ENCODE results near the gene NIN.
"Not testable (repeated sequence)": the region's sequence is repeated elsewhere in the genome, so short reads cannot be mapped to it uniquely, and the experiment has no call there.

Gene NIN

DNA sequence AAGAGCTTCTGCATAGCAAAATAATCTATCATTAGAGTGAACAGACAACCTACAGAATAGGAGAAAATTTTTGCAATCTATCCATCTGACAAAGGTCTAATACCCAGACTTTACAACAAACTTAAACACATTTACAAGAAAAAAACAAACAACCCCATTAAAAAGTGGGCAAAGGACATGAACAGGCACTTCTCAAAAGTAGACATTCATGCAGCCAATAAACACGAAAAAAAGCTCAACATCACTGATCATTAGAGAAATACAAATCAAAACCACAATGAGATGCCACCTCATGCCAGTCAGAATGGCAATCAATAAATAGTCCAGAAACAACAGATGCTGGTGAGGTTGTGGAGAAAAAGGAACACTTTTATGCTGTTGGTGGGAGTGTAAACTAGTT is 15.9 kb downstream of the NIN start:
- H3K27me3 ChIP-seq (ENCODE audit: insufficient read depth, low read length); H3K9me3 ChIP-seq (ENCODE audit: insufficient read depth, low read depth, low read length); H3K27ac ChIP-seq (ENCODE audit: low read depth, low read length); H3K36me3 ChIP-seq (ENCODE audit: insufficient read depth, low read length); H3K4me3 ChIP-seq (ENCODE audit: low read length); H3K9ac ChIP-seq (ENCODE audit: low read depth, low read length): not testable (repeated sequence)
- 52% methylated on average over 1 of the region's 1 CpG for WGBS
- H3K4me1 ChIP-seq (ENCODE audit: insufficient read depth, low read length): peaks cover 18% of the 10 kb centered on the region

- Histone ChIP-seq H3K4me1 (ENCODE audit: insufficient read depth, low read length) (peaks cover 16% of the 10 kb centered on the region), H3K27ac (ENCODE audit: low read depth, low read length) (no peak overlapping the region), H3K27me3 (ENCODE audit: insufficient read depth, low read length) (no peaks in the 10 kb centered on the region), H3K9ac (ENCODE audit: low read depth, low read length) (no peak overlapping the region), H3K36me3 (ENCODE audit: insufficient read depth, low read length) (no peaks in the 10 kb centered on the region), H3K4me3 (ENCODE audit: low read length) (no peak overlapping the region), H3K9me3 (ENCODE audit: insufficient read depth, low read depth, low read length) (no peaks in the 10 kb centered on the region)
- WGBS: 93% methylated on average over 2 of the region's 3 CpGs
Observed at GRCh38 chr14:50814161-50814560, 16.8 kb downstream of the NIN start.

- Histone ChIP-seq H3K27ac (ENCODE audit: low read depth, low read length) (no peak overlapping the region), H3K9me3 (ENCODE audit: insufficient read depth, low read depth, low read length) (no peaks in the 10 kb centered on the region), H3K4me1 (ENCODE audit: insufficient read depth, low read length) (peaks cover 16% of the 10 kb centered on the region), H3K9ac (ENCODE audit: low read depth, low read length) (no peak overlapping the region), H3K36me3 (ENCODE audit: insufficient read depth, low read length) (no peaks in the 10 kb centered on the region), H3K27me3 (ENCODE audit: insufficient read depth, low read length) (no peaks in the 10 kb centered on the region), H3K4me3 (ENCODE audit: low read length) (no peak overlapping the region)
- 94% methylated on average over 2 of the region's 2 CpGs for WGBS
Observed at GRCh38 chr14:50813544-50813863, 17.5 kb downstream of the NIN start.

- Histone ChIP-seq H3K9ac (ENCODE audit: low read depth, low read length) (no peak overlapping the region), H3K9me3 (ENCODE audit: insufficient read depth, low read depth, low read length) (no peaks in the 10 kb centered on the region), H3K4me1 (ENCODE audit: insufficient read depth, low read length) (peaks cover 16% of the 10 kb centered on the region), H3K4me3 (ENCODE audit: low read length) (no peak overlapping the region), H3K27ac (ENCODE audit: low read depth, low read length) (no peak overlapping the region), H3K27me3 (ENCODE audit: insufficient read depth, low read length) (no peaks in the 10 kb centered on the region), H3K36me3 (ENCODE audit: insufficient read depth, low read length) (no peaks in the 10 kb centered on the region)
- WGBS: 79% methylated on average over 8 of the region's 8 CpGs
Observed at GRCh38 chr14:50812856-50813543, 18.0 kb downstream of the NIN start.

GRCh38 chr14:50812180-50812579 is 18.8 kb downstream of the NIN start:
- Histone ChIP-seq H3K4me1 (ENCODE audit: insufficient read depth, low read length) (peaks cover 16% of the 10 kb centered on the region), H3K27me3 (ENCODE audit: insufficient read depth, low read length) (no peaks in the 10 kb centered on the region), H3K4me3 (ENCODE audit: low read length) (no peak overlapping the region), H3K9ac (ENCODE audit: low read depth, low read length) (no peak overlapping the region), H3K27ac (ENCODE audit: low read depth, low read length) (no peak overlapping the region), H3K36me3 (ENCODE audit: insufficient read depth, low read length) (no peaks in the 10 kb centered on the region), H3K9me3 (ENCODE audit: insufficient read depth, low read depth, low read length) (no peaks in the 10 kb centered on the region)
- WGBS: 81% methylated on average over 2 of the region's 2 CpGs

DNA sequence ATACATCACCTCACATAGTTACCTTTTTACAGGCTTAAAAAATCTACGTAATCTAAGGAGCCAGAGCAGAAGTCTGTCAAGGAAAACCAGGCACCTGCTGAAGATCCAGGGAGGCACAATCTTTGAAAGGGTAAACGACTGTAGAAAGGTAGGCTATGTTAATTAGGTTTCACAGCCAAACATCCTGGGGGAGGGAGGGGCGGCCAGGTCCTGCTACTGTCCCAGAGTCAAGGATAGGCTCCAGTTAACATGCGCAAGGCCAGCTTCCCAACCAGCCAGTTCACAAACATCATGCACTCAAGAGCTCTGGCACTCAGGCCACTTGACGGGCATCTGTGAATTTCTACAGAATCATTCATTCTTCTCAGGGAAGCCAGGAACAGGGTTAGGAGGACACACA is 22.9 kb downstream of the NIN start:
- peaks cover 8% of the 10 kb centered on the region for H3K4me1 ChIP-seq (ENCODE audit: insufficient read depth, low read length)
- no peak overlapping the region for H3K27ac ChIP-seq (ENCODE audit: low read depth, low read length)
- H3K36me3 ChIP-seq (ENCODE audit: insufficient read depth, low read length): peaks cover 6% of the 10 kb centered on the region; the same call in 1 of the 2 replicates
- no peaks in the 10 kb centered on the region for H3K27me3 ChIP-seq (ENCODE audit: insufficient read depth, low read length)
- H3K4me3 ChIP-seq (ENCODE audit: low read length): no peak overlapping the region
- H3K9ac ChIP-seq (ENCODE audit: low read depth, low read length): no peak overlapping the region
- WGBS: 72% methylated on average over 5 of the region's 5 CpGs
- no peaks in the 10 kb centered on the region for H3K9me3 ChIP-seq (ENCODE audit: insufficient read depth, low read depth, low read length)

DNA sequence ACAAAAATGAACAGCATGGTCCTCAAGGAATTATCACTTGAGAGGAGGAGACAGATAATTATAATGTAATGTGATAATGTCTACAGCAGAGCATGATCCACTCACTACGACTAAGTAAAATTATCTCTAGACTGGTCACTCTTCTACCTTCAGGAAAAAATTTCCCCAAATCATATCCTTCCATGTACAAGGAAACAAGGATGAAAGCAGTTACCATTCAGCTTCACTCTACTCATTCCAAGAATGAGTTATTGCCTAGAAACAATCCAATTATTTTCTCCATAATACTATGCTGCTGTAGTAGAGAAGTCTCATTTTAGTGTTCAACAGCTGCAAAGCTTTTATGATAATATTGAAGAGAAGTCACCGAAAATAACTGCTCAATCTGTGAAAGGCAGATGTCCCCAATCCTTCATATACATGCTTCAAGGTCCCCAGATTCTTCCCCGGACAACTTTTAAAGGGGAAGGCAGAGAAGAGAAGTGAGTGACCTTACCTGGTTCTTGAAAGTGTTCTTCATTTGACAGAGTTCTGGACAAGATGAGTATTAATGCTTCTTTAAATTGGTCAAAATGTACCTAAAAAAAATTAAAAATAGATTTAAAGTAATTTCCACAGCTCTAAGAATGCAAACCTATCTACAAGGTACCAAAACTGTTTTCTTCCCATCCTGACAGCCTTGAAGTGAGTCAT is 24.6 kb downstream of the NIN start:
- H3K27ac ChIP-seq (ENCODE audit: low read depth, low read length): no peak overlapping the region
- no peak overlapping the region for H3K4me3 ChIP-seq (ENCODE audit: low read length)
- H3K9me3 ChIP-seq (ENCODE audit: insufficient read depth, low read depth, low read length): no peaks in the 10 kb centered on the region
- H3K36me3 ChIP-seq (ENCODE audit: insufficient read depth, low read length): peaks cover 6% of the 10 kb centered on the region; the same call in 1 of the 2 replicates
- H3K4me1 ChIP-seq (ENCODE audit: insufficient read depth, low read length): no peaks in the 10 kb centered on the region; the same call in 1 of the 2 replicates
- H3K27me3 ChIP-seq (ENCODE audit: insufficient read depth, low read length): no peaks in the 10 kb centered on the region
- WGBS: 95% methylated on average over 2 of the region's 3 CpGs
- H3K9ac ChIP-seq (ENCODE audit: low read depth, low read length): no peak overlapping the region

GRCh38 chr14:50805396-50805795 is 25.6 kb downstream of the NIN start:
- H3K9ac ChIP-seq (ENCODE audit: low read depth, low read length): no peak overlapping the region
- H3K9me3 ChIP-seq (ENCODE audit: insufficient read depth, low read depth, low read length): no peaks in the 10 kb centered on the region
- no peaks in the 10 kb centered on the region; the same call in 1 of the 2 replicates for H3K4me1 ChIP-seq (ENCODE audit: insufficient read depth, low read length)
- H3K27me3 ChIP-seq (ENCODE audit: insufficient read depth, low read length): no peaks in the 10 kb centered on the region
- peaks cover 6% of the 10 kb centered on the region; the same call in 1 of the 2 replicates for H3K36me3 ChIP-seq (ENCODE audit: insufficient read depth, low read length)
- 95% methylated on average over 3 of the region's 3 CpGs for WGBS
- no peak overlapping the region for H3K4me3 ChIP-seq (ENCODE audit: low read length)
- H3K27ac ChIP-seq (ENCODE audit: low read depth, low read length): no peak overlapping the region

DNA sequence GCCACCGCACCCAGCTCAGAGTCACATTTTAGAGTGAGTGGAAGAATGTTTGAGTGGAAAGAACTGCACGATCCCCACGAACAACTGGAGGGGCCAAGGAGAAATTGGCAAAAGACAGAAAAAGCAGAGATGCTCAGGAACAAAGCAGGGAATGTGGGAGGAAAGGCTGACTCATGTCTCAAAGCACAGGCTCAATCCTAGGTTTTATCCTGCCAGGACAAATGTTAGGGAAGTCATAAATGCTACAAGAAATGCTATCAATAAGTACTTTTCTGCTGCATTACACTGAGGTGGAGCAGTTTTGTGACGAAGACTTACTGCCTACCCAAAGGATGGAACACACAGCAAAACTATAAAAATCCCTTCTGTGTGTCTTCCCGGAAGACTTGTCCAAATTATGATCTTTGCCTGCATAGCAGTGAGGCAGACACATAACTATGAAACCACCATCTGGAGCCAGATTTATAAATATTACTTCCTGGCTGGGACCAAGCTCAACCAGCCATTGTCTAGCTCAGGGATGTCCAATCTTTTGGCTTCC is 26.7 kb downstream of the NIN start:
- H3K27ac ChIP-seq (ENCODE audit: low read depth, low read length): no peak overlapping the region
- 86% methylated on average over 5 of the region's 5 CpGs for WGBS

DNA sequence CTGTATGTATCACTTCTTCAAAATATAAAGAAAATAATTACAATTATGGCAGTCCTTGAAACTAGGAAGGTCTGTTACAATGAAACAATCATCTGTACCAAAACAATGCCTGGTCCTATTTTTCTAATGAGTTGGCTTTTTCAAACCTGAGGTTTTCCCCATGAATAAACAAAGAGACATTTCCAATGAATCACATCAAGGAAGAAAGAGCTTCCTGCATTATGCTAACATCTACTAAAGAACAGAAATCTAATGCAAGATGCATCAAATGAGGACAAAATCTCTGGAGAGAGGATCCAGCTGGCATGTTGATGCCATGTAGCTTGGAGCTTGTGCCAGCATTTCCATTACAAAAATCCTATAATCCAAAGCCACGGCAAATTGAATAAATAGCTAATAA is 29.3 kb downstream of the NIN start:
- Histone ChIP-seq H3K9ac (ENCODE audit: low read depth, low read length) (no peak overlapping the region), H3K4me1 (ENCODE audit: insufficient read depth, low read length) (peaks cover 10% of the 10 kb centered on the region), H3K36me3 (ENCODE audit: insufficient read depth, low read length) (peaks cover 6% of the 10 kb centered on the region; the same call in 1 of the 2 replicates), H3K27me3 (ENCODE audit: insufficient read depth, low read length) (no peaks in the 10 kb centered on the region), H3K4me3 (ENCODE audit: low read length) (no peak overlapping the region), H3K27ac (ENCODE audit: low read depth, low read length) (no peak overlapping the region), H3K9me3 (ENCODE audit: insufficient read depth, low read depth, low read length) (no peaks in the 10 kb centered on the region)
- no CpG with 5 or more reads among the region's 1 CpG for WGBS

More for the DNA sequence above, 26.7 kb downstream of the NIN start:
- Histone ChIP-seq H3K27me3 (ENCODE audit: insufficient read depth, low read length) (no peaks in the 10 kb centered on the region), H3K9ac (ENCODE audit: low read depth, low read length) (no peak overlapping the region), H3K9me3 (ENCODE audit: insufficient read depth, low read depth, low read length) (no peaks in the 10 kb centered on the region), H3K36me3 (ENCODE audit: insufficient read depth, low read length) (peaks cover 6% of the 10 kb centered on the region; the same call in 1 of the 2 replicates), H3K4me3 (ENCODE audit: low read length) (no peak overlapping the region), H3K4me1 (ENCODE audit: insufficient read depth, low read length) (no peaks in the 10 kb centered on the region; the same call in 1 of the 2 replicates)

GRCh38 chr14:50800032-50800431 is 30.9 kb downstream of the NIN start:
- WGBS: 70% methylated on average over 1 of the region's 1 CpG
- no peaks in the 10 kb centered on the region for H3K36me3 ChIP-seq (ENCODE audit: insufficient read depth, low read length)
- no peaks in the 10 kb centered on the region for H3K9me3 ChIP-seq (ENCODE audit: insufficient read depth, low read depth, low read length)
- no peak overlapping the region for H3K4me3 ChIP-seq (ENCODE audit: low read length)
- H3K4me1 ChIP-seq (ENCODE audit: insufficient read depth, low read length): peaks cover 10% of the 10 kb centered on the region
- H3K9ac ChIP-seq (ENCODE audit: low read depth, low read length): no peak overlapping the region
- H3K27me3 ChIP-seq (ENCODE audit: insufficient read depth, low read length): no peaks in the 10 kb centered on the region
- H3K27ac ChIP-seq (ENCODE audit: low read depth, low read length): no peak overlapping the region

All from HUES64 (cell line).